ENCODE data around the gene CACNA1C.

Gene CACNA1C

DNA sequence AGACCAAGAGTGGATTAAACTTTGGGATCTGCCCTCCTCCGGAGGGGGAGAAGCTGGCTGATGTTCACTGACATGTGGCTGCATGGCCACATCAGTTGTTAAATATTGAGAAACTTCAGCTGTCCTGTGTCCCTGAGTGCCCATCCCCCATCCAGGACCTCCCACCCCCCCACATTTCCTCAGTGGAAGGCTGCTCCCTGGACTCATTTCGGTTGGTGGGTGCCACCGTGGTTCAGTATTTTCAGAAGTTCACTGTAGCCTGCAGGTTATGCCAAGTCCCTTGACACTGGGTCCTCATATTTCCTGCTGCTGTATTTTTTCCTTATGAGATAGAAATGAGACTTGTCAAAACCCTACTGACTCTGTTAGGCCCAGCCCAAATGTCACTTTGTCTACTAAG is 302.4 kb downstream of the CACNA1C start:
- no peak for DNase-seq (ENCODE audit: low read depth in 2 of 2, low spot score in 1 of 2)

- no peak for DNase-seq (ENCODE audit: low read depth in 2 of 2, low spot score in 1 of 2)
These were observed 302.8 kb downstream of the CACNA1C start for GRCh38 chr12:2355604-2356003.

DNA sequence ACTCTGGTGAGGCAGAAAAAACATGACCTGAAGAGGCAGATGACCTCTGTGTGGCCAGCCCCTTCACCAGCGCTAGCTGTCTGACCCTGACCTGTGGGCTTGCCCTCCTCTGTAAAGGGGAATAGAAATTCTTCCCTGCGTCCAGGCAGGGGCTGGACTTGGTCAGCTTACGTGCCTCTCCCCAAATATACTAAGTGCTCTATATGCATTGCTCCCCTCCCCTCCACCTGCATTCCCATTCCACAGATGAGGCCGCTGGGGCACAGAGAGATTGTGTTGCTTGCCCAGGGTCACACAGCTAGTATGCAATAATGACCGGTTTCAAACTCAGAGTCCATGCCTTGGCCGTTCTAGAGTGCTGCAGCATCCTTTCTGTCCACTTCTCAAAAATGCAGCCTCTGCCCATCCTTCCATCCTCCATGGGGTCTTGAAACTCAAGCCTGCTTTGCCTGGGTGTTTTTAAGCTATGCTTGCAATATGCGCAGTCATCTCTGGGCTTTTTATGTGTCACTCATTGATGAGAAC is 303.9 kb downstream of the CACNA1C start:
- DNase-seq (ENCODE audit: low read depth in 2 of 2, low spot score in 1 of 2) = no peak

- DNase-seq (ENCODE audit: low read depth in 2 of 2, low spot score in 1 of 2) = no peak
These were observed 306.3 kb downstream of the CACNA1C start for GRCh38 chr12:2358986-2359658.

- no peak for DNase-seq (ENCODE audit: low read depth in 2 of 2, low spot score in 1 of 2)
These were observed 307.2 kb downstream of the CACNA1C start for GRCh38 chr12:2359725-2360629.

DNA sequence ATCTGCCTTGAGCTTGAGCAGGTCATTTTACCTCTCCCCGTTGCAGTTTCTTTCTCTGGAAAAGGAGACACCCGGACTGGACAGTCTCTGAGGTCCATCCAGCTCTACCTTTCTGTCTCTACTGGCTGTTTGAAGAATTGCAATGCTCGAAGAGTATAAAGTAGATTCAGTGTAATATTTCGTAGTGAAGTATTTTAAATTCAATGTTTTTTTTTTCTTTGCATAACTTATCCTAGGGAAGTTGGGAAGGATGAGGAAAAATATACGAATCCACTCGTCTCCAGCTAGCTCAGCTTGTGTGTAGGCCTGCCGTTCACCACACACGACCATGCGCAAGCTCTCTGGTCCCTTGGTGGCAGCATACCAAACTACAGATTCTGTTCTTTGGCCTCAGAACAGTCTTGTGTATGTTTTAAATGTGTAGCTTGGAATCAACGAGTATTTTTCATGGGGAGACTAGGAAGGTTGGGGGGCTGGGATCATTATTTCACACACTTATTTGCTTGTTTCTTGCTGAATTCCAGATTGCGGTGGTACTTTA is 307.9 kb downstream of the CACNA1C start:
- DNase-seq (ENCODE audit: low read depth in 2 of 2, low spot score in 1 of 2) = no peak

DNA sequence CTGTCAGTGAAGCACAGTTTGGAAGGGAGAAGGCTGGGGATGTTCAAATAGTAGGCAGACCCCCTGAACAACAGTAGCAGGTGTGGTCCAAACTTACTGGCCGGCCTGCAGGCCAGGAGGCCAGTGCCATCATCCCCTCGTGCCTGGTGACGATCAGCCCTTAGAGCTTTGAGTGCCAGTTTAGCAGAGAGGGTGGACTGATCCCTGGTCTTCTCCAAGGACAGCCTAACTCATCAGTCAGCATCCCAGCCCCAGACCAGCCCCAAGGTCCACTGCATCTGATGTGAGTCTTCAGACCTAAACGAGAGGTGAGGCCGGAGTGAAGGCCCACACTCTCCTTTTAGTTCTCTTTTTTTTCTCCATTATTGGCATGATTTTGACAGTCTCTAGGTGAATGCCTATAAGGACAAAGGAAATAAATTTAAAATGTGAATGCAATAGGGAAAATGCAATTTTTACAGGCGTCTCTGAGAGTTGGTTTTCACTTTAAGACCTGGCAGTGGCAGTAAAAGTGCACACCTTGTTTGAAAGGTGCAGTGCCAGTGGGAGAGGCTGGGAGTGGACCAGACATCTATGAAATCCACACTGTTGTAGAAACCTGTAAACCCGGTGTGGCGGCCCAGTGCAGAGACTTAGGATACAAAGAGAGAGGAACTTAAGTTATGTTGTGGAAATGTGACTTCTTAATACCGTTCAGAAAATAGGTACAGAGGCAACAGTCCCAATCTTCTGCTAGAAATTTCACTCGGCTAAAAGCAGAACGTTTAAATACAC is 311.2 kb downstream of the CACNA1C start:
- no peak for DNase-seq (ENCODE audit: low read depth in 2 of 2, low spot score in 1 of 2)

DNA sequence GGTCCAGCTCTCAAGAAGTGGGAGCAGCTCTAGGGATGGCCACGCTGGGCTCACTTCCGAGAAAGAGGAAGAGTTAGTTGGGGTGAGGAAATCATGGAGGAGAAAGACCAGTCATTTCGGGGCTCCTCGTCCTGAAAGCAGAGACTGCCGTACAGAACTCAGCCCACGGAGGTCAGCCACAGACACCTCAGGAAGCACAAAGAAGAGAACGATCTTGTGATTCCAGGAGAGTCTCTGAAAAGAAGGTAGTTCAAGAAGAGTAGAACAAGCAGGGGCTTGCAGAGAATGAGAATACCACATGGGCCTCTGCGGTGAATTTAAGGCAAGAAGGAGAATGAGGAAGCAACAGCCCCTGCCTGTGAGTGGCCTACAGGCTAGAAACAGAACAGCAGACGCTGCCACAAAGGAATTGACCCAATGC is 311.9 kb downstream of the CACNA1C start:
- no peak for DNase-seq (ENCODE audit: low read depth in 2 of 2, low spot score in 1 of 2)

DNA sequence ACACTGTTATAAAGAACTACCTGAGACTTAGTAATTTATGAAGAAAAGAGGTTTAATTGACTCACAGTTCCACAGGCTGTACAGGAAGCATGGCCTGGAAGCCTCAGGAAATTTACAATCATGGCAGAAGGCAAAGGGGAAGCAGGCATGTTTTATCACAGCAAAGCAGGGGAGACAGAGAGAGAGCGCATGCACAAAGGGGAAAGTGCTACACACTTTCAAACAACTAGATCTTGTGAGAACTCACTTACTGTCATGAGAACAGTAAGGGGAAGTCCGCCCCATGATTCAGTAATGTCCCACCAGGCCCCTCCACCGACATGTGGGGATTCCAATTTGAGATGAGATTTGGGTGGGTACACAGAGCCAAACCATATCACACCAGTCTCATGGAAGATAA is 313.9 kb downstream of the CACNA1C start:
- no peak for DNase-seq (ENCODE audit: low read depth in 2 of 2, low spot score in 1 of 2)

GRCh38 chr12:2372178-2372577 is 319.4 kb downstream of the CACNA1C start:
- no peak for DNase-seq (ENCODE audit: low read depth in 2 of 2, low spot score in 1 of 2)

GRCh38 chr12:2372735-2373134 is 319.9 kb downstream of the CACNA1C start:
- DNase-seq (ENCODE audit: low read depth in 2 of 2, low spot score in 1 of 2) = no peak

- no peak for DNase-seq (ENCODE audit: low read depth in 2 of 2, low spot score in 1 of 2)
These were observed 320.5 kb downstream of the CACNA1C start for GRCh38 chr12:2373307-2373706.

DNA sequence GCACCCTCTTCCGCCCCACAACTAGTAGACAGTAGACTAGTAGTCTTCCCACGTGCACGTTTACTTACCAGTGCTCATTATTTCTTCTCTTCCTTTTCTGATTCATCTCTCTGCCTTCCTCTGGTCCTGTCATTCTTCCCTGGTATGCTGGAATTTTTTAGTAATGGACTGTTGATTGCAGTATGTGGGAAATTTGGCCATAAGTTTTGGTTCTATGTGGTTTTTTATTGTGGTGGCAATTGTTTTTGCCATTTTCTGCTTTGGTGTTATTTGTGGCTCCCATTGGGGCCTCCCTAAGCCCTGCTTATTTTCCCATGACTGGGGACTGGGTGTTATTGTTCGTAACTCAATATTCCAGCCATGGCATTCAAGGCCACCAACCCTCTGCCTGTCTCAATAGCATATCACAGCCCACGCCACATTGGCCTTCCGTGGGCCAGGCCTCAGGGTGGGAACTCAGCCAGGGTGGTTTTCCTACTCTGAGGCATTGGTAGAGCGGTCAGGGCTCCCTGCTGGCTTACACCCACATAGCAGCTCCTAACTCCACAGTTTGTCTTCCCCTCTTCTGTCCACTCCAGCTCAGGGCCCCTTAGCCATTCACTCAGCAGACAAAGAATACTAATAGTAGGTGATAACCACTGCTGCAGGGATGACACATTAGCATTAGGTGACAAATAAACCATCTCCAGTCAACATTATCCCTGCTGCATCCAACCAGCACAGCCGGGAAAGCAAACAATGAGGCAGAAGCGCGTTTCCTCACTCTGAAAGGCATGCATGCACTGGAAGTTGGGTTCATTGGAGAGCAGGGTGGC is 321.5 kb downstream of the CACNA1C start:
- DNase-seq (ENCODE audit: low read depth in 2 of 2, low spot score in 1 of 2) = no peak

GRCh38 chr12:2375871-2376270 is 323.1 kb downstream of the CACNA1C start:
- DNase-seq (ENCODE audit: low read depth in 2 of 2, low spot score in 1 of 2) = no peak

GRCh38 chr12:2376908-2377657 is 324.3 kb downstream of the CACNA1C start:
- DNase-seq (ENCODE audit: low read depth in 2 of 2, low spot score in 1 of 2) = no peak

GRCh38 chr12:2378835-2379330 is 326.1 kb downstream of the CACNA1C start:
- no peak for DNase-seq (ENCODE audit: low read depth in 2 of 2, low spot score in 1 of 2)

DNA sequence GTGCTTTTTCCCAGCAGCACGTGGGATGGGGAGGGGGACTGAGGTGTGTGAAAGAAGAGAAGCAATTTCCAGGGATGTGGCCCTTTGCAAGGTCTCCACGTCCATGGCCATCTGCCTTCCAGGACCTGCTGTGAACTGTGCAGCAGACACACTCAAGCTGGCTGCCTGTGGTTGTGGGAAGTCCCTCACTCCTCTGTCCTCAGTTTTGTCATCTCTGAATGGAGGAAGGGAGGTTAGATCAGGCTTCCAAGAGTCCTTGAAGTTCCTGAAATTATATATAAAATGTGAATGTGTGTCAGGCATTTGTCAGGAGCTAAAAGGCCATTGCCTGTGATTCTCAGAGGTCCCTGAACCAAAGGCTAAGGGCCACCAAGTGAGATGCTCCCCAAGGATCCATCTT is 328.2 kb downstream of the CACNA1C start:
- no peak for DNase-seq (ENCODE audit: low read depth in 2 of 2, low spot score in 1 of 2)

GRCh38 chr12:2382370-2383155 is 329.8 kb downstream of the CACNA1C start:
- DNase-seq (ENCODE audit: low read depth in 2 of 2, low spot score in 1 of 2) = no peak
